Osteoblast (primary cell): Measurements from ENCODE around the gene ABCC1. TPM values are rescaled to one million over a fixed set of nuclear protein-coding genes. Genes with fewer than 3 reads are reported as not detected.

ENCODE experiments used
- DNase-seq: peaks from one replicate; pipeline ENCODE4 v3.0.0; 2011; ENCODE audit warnings: low spot score, mixed read lengths; ENCODE audit not compliant: insufficient read length; ENCODE audit errors: missing footprints
- H2AFZ ChIP-seq: 2 replicates; pipeline ENCODE4 v1.6.0; 2011; ENCODE audit warnings: mild to moderate bottlenecking, low read length
- H3K27ac ChIP-seq: 2 replicates; pipeline ENCODE4 v1.5.1; 2011; ENCODE audit warnings: mild to moderate bottlenecking, low read depth, low read length, moderate library complexity
- H3K27me3 ChIP-seq: 2 replicates; pipeline ENCODE4 v1.6.0; 2012; ENCODE audit warnings: mild to moderate bottlenecking, control low read depth, inconsistent platforms, low read length, moderate library complexity; ENCODE audit not compliant: insufficient read depth
- H3K36me3 ChIP-seq: 2 replicates; pipeline ENCODE4 v1.5.1; 2011; ENCODE audit warnings: mild to moderate bottlenecking, low read length, control low read depth, moderate library complexity; ENCODE audit not compliant: insufficient read depth
- H3K4me1 ChIP-seq: 2 replicates; pipeline ENCODE4 v1.5.1; 2011; ENCODE audit warnings: mild to moderate bottlenecking, low read length, control low read depth, moderate library complexity; ENCODE audit not compliant: insufficient read depth
- H3K4me2 ChIP-seq: 2 replicates; pipeline ENCODE4 v1.6.0; 2011; ENCODE audit warnings: mild to moderate bottlenecking, low read length; ENCODE audit not compliant: insufficient read depth
- H3K4me3 ChIP-seq: fragments of 200-600 bp; sonication (generic); 3 replicates; pipeline ENCODE4 v1.5.1; 2012; ENCODE audit warnings: mild to moderate bottlenecking, low read length, inconsistent platforms; ENCODE audit not compliant: insufficient read depth
- H3K79me2 ChIP-seq: 2 replicates; pipeline ENCODE4 v1.6.0; 2012; ENCODE audit warnings: mild to moderate bottlenecking, low read length, control low read depth, inconsistent platforms; ENCODE audit not compliant: insufficient read depth
- H3K9me3 ChIP-seq: 2 replicates; pipeline ENCODE4 v1.5.1; 2011; ENCODE audit warnings: low read depth, low read length, control low read depth
- H4K20me1 ChIP-seq: 2 replicates; pipeline ENCODE4 v1.6.0; 2012; ENCODE audit warnings: mild to moderate bottlenecking, low read length, control low read depth; ENCODE audit not compliant: insufficient read depth
- CTCF ChIP-seq: IDR thresholded peaks from 2 replicates; pipeline ENCODE4 v1.5.1; 2011; ENCODE audit warnings: mild to moderate bottlenecking, low read depth, low read length, moderate library complexity; ENCODE audit errors: extremely low read depth
- total RNA-seq: library from RNA; depleted of rRNA; stranded (reverse); fragments of >200 nt; gene quantifications from 2 replicates; pipeline ENCODE4 v1.2.3, GENCODE V29; 2012

ABCC1 gene
- total RNA-seq, 1 donor, result 33.7 TPM

- Histone ChIP-seq H3K4me2 (no peak overlapping the region), H4K20me1 (no peaks in the 10 kb centered on the region), H3K79me2 (peaks cover 56% of the 10 kb centered on the region), H3K27me3 (no peaks in the 10 kb centered on the region), H3K4me3 (no peak overlapping the region), H2AFZ (no peak overlapping the region), H3K27ac (no peak overlapping the region), H3K4me1 (peaks cover 28% of the 10 kb centered on the region), H3K9me3 (no peaks in the 10 kb centered on the region), H3K36me3 (peaks cover 22% of the 10 kb centered on the region)
- DNase-seq, result no peak
- no peak for TF ChIP-seq CTCF
These were observed 57.2 kb downstream of the ABCC1 start for GRCh38 chr16:16006650-16007049.

- Histone ChIP-seq H3K36me3 (peaks cover 17% of the 10 kb centered on the region), H3K4me1 (peaks cover 28% of the 10 kb centered on the region), H4K20me1 (no peaks in the 10 kb centered on the region)
These were observed 58.3 kb downstream of the ABCC1 start for GRCh38 chr16:16007743-16008111.

GRCh38 chr16:16008666-16009065 is 59.2 kb downstream of the ABCC1 start:
- TF ChIP-seq CTCF, result no peak
- peaks cover 42% of the 10 kb centered on the region for H3K79me2 ChIP-seq

More at GRCh38 chr16:16007743-16008111, 58.3 kb downstream of the ABCC1 start:
- Histone ChIP-seq H3K4me3 (no peak overlapping the region), H3K4me2 (no peak overlapping the region), H3K9me3 (no peaks in the 10 kb centered on the region), H3K79me2 (peaks cover 49% of the 10 kb centered on the region), H2AFZ (no peak overlapping the region), H3K27ac (no peak overlapping the region), H3K27me3 (no peaks in the 10 kb centered on the region)
- TF ChIP-seq CTCF, result no peak
- DNase-seq, result no peak

GRCh38 chr16:16009401-16009800 is 60.0 kb downstream of the ABCC1 start:
- peaks cover 37% of the 10 kb centered on the region for H3K79me2 ChIP-seq
- no peak overlapping the region for H3K4me2 ChIP-seq
- H3K4me3 ChIP-seq, result no peak overlapping the region
- no peak for TF ChIP-seq CTCF
- no peak overlapping the region for H3K27ac ChIP-seq
- H3K9me3 ChIP-seq, result no peaks in the 10 kb centered on the region
- H4K20me1 ChIP-seq, result peaks cover 8% of the 10 kb centered on the region
- H2AFZ ChIP-seq, result no peak overlapping the region
- H3K4me1 ChIP-seq, result peaks cover 20% of the 10 kb centered on the region
- peak; percentile 69 for DNase-seq
- no peaks in the 10 kb centered on the region for H3K27me3 ChIP-seq
- peaks cover 17% of the 10 kb centered on the region for H3K36me3 ChIP-seq

More at GRCh38 chr16:16008666-16009065, 59.2 kb downstream of the ABCC1 start:
- H3K27me3 ChIP-seq, result no peaks in the 10 kb centered on the region
- H3K9me3 ChIP-seq, result no peaks in the 10 kb centered on the region
- H4K20me1 ChIP-seq, result peaks cover 6% of the 10 kb centered on the region
- no peak overlapping the region for H3K27ac ChIP-seq
- H3K4me2 ChIP-seq, result no peak overlapping the region
- H3K4me3 ChIP-seq, result no peak overlapping the region
- H2AFZ ChIP-seq, result no peak overlapping the region
- H3K36me3 ChIP-seq, result peaks cover 17% of the 10 kb centered on the region
- H3K4me1 ChIP-seq, result peaks cover 27% of the 10 kb centered on the region
- no peak for DNase-seq
